Prostate gland (tissue), 2 donors: ENCODE measurements around the gene BTF3L4. TPM values are rescaled to one million over a fixed set of nuclear protein-coding genes. Genes with fewer than 3 reads are reported as not detected.
A peak's percentile ranks its signal among the peaks of the same experiment; 100 is the strongest.

Experiments
- DNase-seq: peaks from one replicate; pipeline ENCODE4 v3.0.0-alpha.2; 2019; ENCODE audit warnings: low spot score
- H3K27ac ChIP-seq, 2 donors: fragments of 200-600 bp; sonication (generic); 2 replicates each; pipeline ENCODE4 v1.5.1; 2017 to 2019
- H3K27me3 ChIP-seq: fragments of 200-600 bp; sonication (generic); replicated peaks from 2 replicates; pipeline ENCODE4 v1.5.1; 2019; ENCODE audit not compliant: insufficient read depth
- H3K36me3 ChIP-seq, 2 donors: fragments of 200-600 bp; sonication (generic); 1 replicate in 1 of 2; 2 replicates in 1 of 2; pipeline versions ENCODE4 v1.5.1 to v1.8.1; 2017 to 2019
- H3K4me1 ChIP-seq: fragments of 200-600 bp; sonication (generic); replicated peaks from 2 replicates; pipeline ENCODE4 v1.5.1; 2019
- H3K4me3 ChIP-seq, 2 donors: fragments of 200-600 bp; sonication (generic); 2 replicates each; pipeline ENCODE4 v1.5.1; 2017 to 2019
- H3K9me3 ChIP-seq: fragments of 200-600 bp; sonication (generic); 2 replicates; pipeline ENCODE4 v1.5.1; 2017
- POLR2A ChIP-seq: fragments of 450-650 bp; IDR thresholded peaks from one replicate; pipeline ENCODE4 v1.6.1; 2016; ENCODE audit warnings: antibody characterized with exemption, mild to moderate bottlenecking
- POLR2AphosphoS5 ChIP-seq: sonication (generic); formaldehyde crosslinking; IDR thresholded peaks from one replicate; pipeline ENCODE4 v1.6.1; 2017; ENCODE audit warnings: antibody characterized with exemption
- WGBS: methylation state at CpG from one replicate; pipeline ENCODE4 v1.1.5; 2018; 5-methylcytosine and 5-hydroxymethylcytosine counted together
- intact Hi-C: fragments of 100-400 bp; cut with DNase I; formaldehyde crosslinking; loops from one replicate; pipeline ENCODE4 v1.14.2; 2022
- total RNA-seq, 2 donors: library from RNA; depleted of rRNA; stranded (reverse); fragments of >200 nt; gene quantifications; one replicate each; pipeline ENCODE4 v1.1.0, GENCODE V29; 2016
- TF ChIP-seq, protein P1 (sequence below), 4 experiments: fragments of 200-600 bp in 2 of 4; fragments of 450-650 bp in 2 of 4; sonication (generic) in 2 of 4; IDR thresholded peaks; 1 replicate in 3 of 4; 2 replicates in 1 of 4; pipeline ENCODE4 v1.5.1; 2016 to 2019; ENCODE audit warnings: antibody characterized with exemption in 4 of 4, mild to moderate bottlenecking in 2 of 4, moderate library complexity in 2 of 4

The BTF3L4 gene
- total RNA-seq, 2 donors from 2014 or later = 34.7 to 39.0 TPM

DNA sequence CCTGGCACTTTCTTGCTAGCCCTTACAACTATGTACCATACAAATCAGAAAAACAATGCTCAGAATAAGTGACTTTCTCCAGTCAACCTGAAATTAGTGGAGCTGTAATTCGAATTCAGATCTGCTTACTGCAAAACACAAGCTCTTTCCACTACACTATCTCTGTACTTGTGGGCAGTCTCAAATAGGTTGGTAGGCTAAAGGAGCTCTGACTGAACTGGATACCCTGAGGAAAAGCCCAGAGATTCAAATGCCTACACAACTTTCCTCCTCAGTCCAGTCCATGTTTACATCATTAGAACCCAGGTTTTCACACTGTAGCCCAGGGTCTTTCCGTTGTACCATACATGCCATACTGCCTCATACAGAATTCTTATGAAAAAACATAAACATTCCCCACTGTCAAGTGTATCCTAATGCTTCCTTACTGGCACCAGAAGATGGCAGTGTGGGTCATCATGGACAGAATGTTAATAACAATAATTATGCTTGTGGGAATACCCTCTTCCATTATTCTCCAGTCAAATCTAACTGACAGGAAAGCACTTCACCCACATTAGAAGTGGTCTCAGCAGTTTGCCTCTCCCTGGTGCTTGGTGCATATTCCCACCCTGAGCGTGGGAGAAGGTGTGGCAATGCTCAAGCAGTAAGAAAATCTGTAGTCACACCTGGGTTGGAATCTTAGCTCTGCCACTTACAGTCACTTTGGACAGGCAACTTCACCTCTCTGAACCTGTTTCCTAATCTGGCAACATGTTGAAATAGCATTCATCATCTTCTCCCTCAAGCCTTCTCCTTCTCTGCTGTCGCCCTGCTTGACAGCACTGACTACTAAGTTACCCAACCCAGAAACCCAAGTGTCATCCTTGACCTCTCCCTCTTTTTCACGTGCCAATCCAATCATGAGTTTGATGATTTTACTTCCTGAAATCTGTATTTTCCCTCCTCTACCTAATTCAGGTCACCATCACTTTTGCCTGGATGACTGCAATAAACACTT is 71.4 kb downstream of the BTF3L4 start:
- Histone ChIP-seq H3K27me3 (no peaks in the 10 kb centered on the region), H3K9me3 (no peaks in the 10 kb centered on the region), H3K36me3 (no peaks in the 10 kb centered on the region), H3K4me3 (no peak overlapping the region), H3K4me1 (no peaks in the 10 kb centered on the region), H3K27ac (no peak overlapping the region)
- no peak for TF ChIP-seq POLR2A
- TF ChIP-seq, protein P1, sequence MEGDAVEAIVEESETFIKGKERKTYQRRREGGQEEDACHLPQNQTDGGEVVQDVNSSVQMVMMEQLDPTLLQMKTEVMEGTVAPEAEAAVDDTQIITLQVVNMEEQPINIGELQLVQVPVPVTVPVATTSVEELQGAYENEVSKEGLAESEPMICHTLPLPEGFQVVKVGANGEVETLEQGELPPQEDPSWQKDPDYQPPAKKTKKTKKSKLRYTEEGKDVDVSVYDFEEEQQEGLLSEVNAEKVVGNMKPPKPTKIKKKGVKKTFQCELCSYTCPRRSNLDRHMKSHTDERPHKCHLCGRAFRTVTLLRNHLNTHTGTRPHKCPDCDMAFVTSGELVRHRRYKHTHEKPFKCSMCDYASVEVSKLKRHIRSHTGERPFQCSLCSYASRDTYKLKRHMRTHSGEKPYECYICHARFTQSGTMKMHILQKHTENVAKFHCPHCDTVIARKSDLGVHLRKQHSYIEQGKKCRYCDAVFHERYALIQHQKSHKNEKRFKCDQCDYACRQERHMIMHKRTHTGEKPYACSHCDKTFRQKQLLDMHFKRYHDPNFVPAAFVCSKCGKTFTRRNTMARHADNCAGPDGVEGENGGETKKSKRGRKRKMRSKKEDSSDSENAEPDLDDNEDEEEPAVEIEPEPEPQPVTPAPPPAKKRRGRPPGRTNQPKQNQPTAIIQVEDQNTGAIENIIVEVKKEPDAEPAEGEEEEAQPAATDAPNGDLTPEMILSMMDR (IDR thresholded peaks at IDR 0.05) = peak in 3 of 4 experiments; percentile 46 to 70 (median 66)
- peak; percentile 6 for TF ChIP-seq POLR2AphosphoS5
- DNase-seq = peak; percentile 41
- intact Hi-C loops = loop anchor here (5.0 to 10.0 kb wide), 2 partner anchors 170 to 557 kb away; no protein-coding TSS in a partner anchor
- 37% methylated on average over 5 of the region's 5 CpGs for WGBS

DNA sequence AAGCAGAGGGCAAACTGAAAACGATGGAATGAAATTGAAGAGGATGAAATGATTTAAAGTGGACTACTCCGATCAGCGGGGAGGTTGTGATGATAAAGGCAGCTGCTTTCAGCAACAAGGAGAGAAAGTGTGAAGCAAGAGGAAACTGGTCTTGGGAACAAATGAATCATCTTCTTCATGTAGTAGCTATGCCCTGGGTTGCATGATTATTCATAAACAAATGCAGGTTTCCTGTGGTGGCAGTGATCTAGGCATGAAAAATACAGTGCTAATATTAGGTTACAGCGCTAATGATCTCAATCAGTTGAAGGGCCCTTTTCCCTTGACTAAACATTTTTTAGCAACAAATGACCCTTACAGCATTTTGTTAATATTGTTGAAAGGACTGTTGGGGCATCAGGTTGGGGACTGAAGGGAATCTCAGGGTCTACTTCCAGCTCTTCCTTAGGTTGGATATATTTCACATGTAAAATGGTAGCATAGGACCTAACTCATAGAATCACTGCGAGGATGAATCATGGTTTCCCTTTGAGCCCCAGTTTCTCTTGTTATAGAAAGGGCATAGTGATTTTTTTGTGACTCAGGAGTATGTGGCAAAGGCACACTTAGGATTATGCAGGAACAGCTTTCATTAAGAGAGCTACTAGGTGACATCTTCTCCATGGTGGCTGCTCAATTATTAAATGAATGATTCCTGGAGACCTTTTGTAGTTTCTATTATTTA is 83.9 kb downstream of the BTF3L4 start:
- H3K4me1 ChIP-seq = no peaks in the 10 kb centered on the region
- H3K27me3 ChIP-seq = no peaks in the 10 kb centered on the region
- intact Hi-C loops = loop anchor here (5.0 to 10.0 kb wide), 4 partner anchors 125 to 265 kb away; partner anchors contain the start of genes CC2D1B, ORC1 and PRPF38A
- no peak overlapping the region for H3K4me3 ChIP-seq
- DNase-seq = no peak
- H3K27ac ChIP-seq = no peak overlapping the region
- H3K9me3 ChIP-seq = no peaks in the 10 kb centered on the region
- 83% methylated on average over 5 of the region's 5 CpGs for WGBS
- TF ChIP-seq, protein P1 (IDR thresholded peaks at IDR 0.05) = no peak
- no peak for TF ChIP-seq POLR2A
- TF ChIP-seq POLR2AphosphoS5 = peak; percentile 6
- H3K36me3 ChIP-seq = no peaks in the 10 kb centered on the region

Other genes with a start within 250 kb of the BTF3L4 start
- gene NRDC, start 177.6 kb upstream of the BTF3L4 start, total RNA-seq = 10 to 100 TPM; 48.5 to 67.7 TPM
- 10 to 100 TPM in 1 of 2 donors, 1 to 10 TPM in 1; 8.5 to 23.6 TPM for gene RAB3B, start 65.6 kb upstream of the BTF3L4 start, total RNA-seq
- gene KTI12, start 22.5 kb upstream of the BTF3L4 start, total RNA-seq = 10 to 100 TPM in 1 of 2 donors, 1 to 10 TPM in 1; 9.2 to 15.0 TPM
- gene TXNDC12, start 1.1 kb upstream of the BTF3L4 start, total RNA-seq = 10 to 100 TPM; 46.1 to 70.6 TPM
- gene ZFYVE9, start 85.8 kb downstream of the BTF3L4 start, total RNA-seq = 10 to 100 TPM; 28.6 to 29.0 TPM